ENCODE results near the gene SYT14. TPM values are rescaled to one million over a fixed set of nuclear protein-coding genes. Genes with fewer than 3 reads are reported as not detected.
"Not testable (repeated sequence)": the region's sequence is repeated elsewhere in the genome, so short reads cannot be mapped to it uniquely, and the experiment has no call there.

Gene SYT14
- polyA plus RNA-seq, 3 donors = 0.09 TPM; not detected in 2

DNA sequence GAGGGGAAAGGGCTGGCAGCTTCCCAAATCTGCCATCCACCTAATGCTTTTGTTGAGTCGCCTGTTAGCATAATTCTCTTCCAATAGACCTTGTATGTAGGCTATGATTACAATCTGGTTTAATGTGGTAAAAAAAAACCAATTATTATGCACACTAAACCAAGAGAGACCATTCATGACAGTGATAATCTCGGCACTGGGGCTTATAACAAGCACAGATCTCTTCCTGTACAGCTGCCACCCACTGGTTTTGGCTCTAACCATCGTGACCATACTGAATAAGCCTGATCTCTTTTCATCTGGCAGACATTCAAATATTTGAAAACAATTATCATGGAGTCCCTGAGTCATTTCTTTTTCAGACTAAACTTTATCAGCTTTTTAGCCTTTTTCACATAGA lies 12.0 kb upstream of the SYT14 start:
- WGBS, 3 donors = 26 to 36% (median 28%) methylated on average over 3 of the region's 3 CpGs

DNA sequence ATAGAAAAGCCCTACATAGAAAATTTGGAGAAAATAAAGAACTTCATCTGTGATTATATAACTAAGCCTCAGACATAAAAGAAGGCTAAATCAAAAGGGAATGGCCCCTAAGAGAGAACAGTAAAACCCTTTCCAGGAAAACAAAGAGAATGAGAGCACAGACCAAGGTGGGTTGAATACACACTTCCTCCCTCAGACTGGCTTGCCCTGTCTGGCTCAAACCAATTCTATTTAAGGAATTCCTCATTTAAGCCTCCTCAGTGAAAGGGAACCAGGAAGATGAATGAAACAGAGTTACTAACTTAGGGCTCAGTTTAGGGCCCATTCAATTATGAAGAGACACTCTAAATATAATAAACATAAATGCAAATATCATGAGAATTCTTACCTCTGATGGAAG lies 10.6 kb upstream of the SYT14 start:
- H3K27ac ChIP-seq (ENCODE audit: low read depth, low read length) = no peak overlapping the region

More for the DNA sequence above, 12.0 kb upstream of the SYT14 start:
- no peak overlapping the region for H3K27ac ChIP-seq (ENCODE audit: low read depth, low read length)

DNA sequence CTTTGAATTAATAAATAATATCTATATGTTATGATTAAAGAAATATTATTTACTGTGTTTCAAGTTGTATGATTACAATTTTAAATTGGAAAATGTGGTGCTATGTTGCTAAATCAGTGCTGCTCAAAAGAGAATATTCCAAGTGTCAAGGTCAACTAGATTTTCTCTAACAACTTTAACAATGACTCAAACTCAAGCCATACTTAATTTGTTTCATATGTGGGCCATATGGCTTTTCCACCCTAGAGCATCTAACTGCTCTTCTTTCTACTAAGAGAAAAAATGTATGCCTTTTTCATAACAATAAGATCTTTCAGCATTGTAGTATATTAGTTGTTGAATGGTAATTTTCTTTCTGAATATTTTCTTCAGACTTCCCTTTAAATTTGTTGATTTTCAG lies 8.3 kb upstream of the SYT14 start:
- no peak overlapping the region for H3K27ac ChIP-seq (ENCODE audit: low read depth, low read length)

DNA sequence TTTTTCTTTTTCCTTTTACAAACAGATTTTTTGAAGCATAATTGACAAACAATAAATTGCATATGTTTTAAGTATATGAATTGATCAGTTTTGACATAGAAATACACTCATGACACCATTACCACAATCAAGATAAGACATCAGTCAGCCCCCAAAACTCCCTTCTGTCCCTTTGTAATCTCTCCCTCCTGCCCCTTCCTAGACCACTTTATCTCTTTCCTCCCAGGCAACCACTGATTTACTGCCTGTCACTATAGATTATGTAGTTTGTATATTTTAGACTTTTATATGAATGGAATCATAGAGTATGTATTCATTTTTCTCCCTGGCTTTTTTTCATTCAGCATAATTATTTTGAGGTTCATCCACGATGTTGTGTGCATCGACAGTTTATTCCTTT lies 6.9 kb upstream of the SYT14 start:
- 64 to 81% (median 67%) methylated on average over 2 of the region's 2 CpGs for WGBS, 3 donors
- H3K27ac ChIP-seq (ENCODE audit: low read depth, low read length) = no peak overlapping the region

DNA sequence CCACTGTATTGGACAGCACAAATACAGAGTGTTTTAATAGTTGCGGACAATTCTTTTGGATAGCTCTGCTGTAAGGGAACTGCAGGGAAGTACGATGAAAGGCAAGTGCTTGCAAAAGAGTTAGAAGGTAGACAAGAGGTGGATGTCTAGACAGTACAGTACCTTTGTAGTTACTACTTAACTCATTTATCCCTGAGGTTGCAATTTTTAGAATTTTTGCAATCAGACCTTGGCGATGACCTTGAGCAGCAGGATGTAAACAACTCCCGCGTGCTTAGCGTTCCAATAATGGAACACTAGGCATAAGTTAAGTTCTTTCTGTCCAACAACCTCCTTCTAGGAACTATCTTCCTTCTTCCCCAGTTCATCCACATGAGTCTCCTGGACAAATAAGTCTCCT lies 1.9 kb upstream of the SYT14 start:
- WGBS, 3 donors = 87 to 92% (median 92%) methylated on average over 6 of the region's 6 CpGs
- no peak overlapping the region for H3K27ac ChIP-seq (ENCODE audit: low read depth, low read length)

DNA sequence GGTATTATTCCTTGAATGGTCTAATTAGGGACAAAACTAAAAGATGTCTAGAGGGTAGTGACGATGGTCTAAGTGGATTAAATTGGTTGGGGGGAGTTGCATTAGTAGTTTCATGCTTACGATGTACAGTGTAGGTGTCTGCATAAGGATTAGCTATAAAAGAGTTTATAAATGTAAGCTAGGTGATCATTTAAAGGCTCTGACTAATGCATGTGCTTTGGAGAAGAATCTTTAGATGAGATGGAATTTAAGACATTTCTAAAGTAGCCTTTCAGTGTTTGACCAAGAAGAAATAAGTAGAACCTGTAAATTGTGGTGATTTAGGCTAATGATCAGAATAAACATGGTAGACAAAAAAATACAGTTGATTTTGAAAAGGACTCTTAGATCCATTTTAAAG lies 7.4 kb downstream of the SYT14 start:
- WGBS, 3 donors = 52 to 83% (median 82%) methylated on average over 2 of the region's 2 CpGs
- no peak overlapping the region for H3K27ac ChIP-seq (ENCODE audit: low read depth, low read length)

DNA sequence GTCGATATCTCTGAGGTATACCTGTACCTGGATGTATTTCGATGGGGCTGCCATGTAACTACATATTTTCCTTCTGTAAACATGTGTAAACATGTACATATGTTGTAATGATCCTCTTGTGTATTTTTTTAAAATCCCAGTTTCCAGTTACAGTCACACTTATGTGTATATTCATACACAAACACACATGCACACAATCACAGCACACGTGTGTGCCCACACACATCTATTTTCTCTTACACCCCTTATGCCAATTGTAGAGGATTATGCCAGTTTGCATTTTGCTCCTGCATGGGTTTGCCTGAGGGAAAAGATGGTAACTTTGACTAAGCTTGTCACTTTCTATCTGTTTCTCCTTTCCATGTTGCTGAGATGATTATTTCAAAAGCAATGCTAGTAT lies 10.1 kb downstream of the SYT14 start:
- H3K27ac ChIP-seq (ENCODE audit: low read depth, low read length) = no peak overlapping the region
- WGBS, 3 donors = 73 to 82% (median 81%) methylated on average over 3 of the region's 3 CpGs

DNA sequence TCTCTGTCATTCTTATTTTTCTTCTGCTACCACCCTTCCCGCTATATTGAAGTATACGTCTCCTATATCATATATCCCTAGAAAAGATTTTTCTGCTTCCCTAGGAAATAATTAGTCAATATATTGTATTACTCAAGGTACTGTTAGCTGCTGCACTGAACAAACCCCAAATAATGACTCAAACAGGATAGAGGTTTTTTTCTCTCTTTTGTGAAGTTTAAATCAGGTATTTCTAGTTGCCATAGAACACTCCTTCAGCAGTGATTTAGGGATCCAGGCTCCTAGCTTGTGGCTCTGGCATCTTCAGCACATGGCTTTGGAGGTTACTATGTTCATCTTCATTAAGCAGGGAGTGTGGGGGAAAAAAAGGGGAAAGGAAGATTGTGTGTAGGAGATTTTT lies 18.1 kb downstream of the SYT14 start:
- WGBS, 3 donors = 92 to 96% (median 94%) methylated on average over 2 of the region's 2 CpGs
- H3K27ac ChIP-seq (ENCODE audit: low read depth, low read length) = no peak overlapping the region

DNA sequence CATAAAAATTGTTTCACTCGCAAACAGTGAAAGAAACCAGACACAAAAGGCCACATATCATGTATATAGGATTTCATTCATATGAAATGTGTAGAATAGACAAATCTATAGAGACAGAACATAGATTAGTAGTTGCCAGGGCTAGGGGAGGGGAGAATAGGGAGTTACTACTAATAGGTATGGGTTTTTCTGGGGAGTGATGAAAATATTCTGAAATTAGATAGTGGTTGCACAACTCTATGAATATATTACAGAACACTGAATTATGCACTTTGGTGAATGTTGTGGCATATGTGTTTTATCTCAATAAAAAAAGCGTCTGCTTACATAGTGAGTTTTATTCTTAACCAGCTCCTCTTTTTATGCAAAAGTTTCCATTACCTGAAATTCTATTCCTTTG lies 21.6 kb downstream of the SYT14 start:
- 60 to 80% (median 69%) methylated on average over 2 of the region's 2 CpGs for WGBS, 3 donors
- no peak overlapping the region for H3K27ac ChIP-seq (ENCODE audit: low read depth, low read length)

DNA sequence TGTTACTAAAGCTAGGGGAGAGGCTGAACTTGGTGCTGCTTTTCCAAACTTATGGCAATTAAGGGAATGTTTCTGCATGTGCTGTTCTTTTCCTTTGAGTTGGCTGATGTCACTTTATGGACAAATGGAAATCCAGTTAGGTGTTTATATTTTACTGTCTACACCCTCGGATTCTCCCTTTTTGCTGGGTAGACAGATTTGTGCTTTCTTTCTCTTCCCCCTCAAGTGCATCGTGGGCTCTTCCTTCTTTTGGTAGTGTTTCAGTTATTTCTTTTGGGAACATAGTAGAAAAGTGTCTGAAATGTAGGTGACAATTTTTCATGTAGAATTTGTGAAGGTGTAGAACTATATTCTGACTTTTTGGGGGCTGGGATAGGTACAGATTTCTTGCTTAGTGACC lies 22.9 kb downstream of the SYT14 start:
- 58 to 69% (median 68%) methylated on average over 2 of the region's 2 CpGs for WGBS, 3 donors
- H3K27ac ChIP-seq (ENCODE audit: low read depth, low read length) = no peak overlapping the region

DNA sequence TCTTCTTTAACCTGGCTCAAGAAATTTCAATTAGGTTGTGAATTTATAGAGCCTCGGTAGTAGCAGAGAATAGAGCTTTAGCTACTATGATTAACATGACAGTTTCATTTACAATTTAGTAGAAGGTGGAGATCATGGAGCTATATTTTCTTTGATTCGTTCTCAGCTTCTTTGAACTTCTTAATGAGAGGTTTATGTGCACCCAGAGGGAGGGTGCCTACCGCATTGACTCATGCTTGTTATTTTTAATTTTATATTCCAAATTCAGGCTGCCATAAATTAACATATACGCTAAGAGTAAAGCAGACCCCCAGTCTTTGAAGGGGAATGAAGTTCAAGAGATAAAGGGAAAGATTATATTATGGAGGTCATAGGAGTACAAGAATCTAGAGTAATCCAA lies 24.4 kb downstream of the SYT14 start:
- no peak overlapping the region for H3K27ac ChIP-seq (ENCODE audit: low read depth, low read length)
- 64 to 85% (median 76%) methylated on average over 4 of the region's 4 CpGs for WGBS, 3 donors

DNA sequence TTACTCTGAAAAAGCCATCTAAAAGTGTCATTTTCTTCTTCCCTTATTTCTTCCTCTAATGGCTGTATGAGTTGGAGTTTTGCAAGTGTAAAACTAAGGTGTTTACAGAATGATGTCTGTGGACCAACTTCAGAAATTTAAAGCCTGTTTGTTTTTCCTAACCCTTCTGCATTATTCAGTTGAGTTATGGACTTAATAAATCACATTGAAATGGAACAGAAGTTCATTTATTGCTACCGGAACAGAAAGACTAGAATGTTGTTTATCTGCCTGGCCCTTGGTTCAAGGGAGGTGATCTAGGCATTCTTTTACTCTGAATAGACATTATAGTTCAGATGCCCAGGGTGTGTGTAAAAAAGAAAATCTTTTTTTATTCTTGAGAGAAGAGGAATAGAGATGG lies 24.8 kb downstream of the SYT14 start:
- 39 to 58% (median 52%) methylated on average over 1 of the region's 1 CpG for WGBS, 3 donors
- no peak overlapping the region for H3K27ac ChIP-seq (ENCODE audit: low read depth, low read length)

DNA sequence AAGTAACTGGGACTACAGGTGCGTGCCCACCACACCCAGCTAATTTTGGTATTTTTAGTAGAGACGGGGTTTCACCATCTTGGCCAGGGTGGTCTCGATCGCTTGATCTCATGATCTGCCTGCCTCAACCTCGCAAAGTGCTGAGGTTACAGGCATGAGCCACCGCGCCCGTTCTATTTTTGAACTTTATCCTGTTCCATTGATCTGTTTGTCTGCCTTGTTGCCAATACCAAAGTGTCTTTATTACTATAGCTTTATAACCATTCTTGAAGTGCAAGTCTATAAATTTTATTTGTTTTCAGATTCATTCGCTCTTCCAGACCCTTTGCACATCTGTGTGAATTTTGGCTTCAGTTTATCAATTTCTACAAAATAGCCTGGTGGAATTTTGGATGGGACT lies 28.0 kb downstream of the SYT14 start:
- WGBS, 3 donors = 80 to 96% (median 94%) methylated on average over 9 of the region's 9 CpGs
- H3K27ac ChIP-seq (ENCODE audit: low read depth, low read length) = no peak overlapping the region

DNA sequence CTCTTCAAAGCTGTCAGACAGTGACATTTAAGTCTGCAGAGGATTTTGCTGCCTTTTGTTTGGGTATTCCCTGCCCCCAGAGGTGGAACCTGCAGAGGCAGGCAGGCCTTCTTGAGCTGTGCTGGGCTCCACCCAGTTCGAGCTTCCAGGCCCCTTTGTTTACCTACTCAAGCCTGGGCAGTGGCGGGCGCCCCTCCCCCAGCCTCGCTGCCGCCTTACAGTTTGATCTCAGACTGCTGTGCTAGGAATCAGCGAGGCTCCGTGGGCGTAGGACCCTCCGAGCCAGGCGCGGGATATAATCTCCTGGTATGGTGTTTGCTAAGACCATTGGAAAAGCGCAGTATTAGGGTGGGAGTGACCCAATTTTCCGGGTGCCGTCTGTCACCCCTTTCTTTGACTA lies 40.7 kb downstream of the SYT14 start:
- not testable (repeated sequence) for H3K27ac ChIP-seq (ENCODE audit: low read depth, low read length)
- 77 to 90% (median 87%) methylated on average over 13 to 14 of the region's 14 CpGs for WGBS, 3 donors

DNA sequence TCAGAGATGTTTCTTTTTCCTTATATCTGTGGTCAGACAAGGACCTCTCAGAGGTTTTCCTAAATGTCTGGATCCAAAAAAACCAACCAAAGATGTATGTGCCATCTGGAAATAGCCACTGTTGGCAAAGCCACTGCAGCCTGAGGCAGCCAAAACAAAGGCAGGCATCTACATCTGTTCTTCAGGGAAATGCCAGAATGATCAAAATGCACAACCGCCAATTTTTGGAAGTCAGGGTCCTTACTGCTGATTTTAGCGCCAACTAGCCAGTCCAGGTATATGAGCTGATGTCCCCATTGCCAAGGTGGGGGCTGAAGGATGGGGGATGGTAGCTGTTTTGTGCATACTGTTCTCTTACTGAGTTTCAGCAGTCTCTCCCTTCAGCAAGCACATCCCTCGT lies 45.9 kb downstream of the SYT14 start:
- 78 to 85% (median 78%) methylated on average over 3 of the region's 3 CpGs for WGBS, 3 donors
- no peak overlapping the region for H3K27ac ChIP-seq (ENCODE audit: low read depth, low read length)

DNA sequence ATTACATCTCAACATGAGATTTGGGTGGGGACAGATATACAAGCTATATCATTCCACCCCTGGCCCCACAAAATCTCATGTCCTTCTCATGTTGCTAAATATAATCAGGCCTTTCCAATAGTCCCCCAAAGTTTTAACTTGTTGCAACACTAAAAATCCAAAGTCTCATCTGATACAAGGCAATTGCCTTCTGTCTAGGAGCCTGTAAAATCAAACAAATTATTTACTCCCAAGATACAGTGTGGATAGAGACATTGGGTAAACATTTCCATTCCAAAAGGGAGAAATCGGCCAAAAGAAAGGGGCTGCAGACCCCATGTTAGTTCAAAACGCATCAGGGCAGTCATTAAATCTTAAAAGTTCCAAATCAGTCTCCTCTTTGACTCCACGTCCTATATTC lies 47.0 kb downstream of the SYT14 start:
- no peak overlapping the region for H3K27ac ChIP-seq (ENCODE audit: low read depth, low read length)
- WGBS, 3 donors = 73 to 82% (median 82%) methylated on average over 3 of the region's 3 CpGs

DNA sequence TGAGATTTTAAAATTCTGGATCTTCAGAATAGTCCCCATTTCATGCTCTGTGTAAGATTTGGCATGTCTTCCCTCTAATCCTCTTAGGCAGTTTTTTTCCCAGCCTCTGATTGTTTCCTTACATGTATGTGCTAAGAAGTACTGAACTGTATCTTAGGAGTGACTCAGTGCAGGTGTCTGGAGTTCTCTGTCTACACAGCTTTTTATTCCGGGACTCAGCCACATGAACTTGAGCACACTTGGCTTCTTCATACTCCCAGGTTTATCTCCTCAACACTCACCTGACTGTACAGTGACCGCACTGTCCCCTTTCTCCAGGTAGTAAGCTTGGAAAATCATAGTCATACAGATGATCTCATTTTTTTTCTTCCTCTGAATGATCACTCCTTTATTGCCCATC lies 50.7 kb downstream of the SYT14 start:
- H3K27ac ChIP-seq (ENCODE audit: low read depth, low read length) = no peak overlapping the region
- 67 to 90% (median 88%) methylated on average over 2 of the region's 2 CpGs for WGBS, 3 donors

DNA sequence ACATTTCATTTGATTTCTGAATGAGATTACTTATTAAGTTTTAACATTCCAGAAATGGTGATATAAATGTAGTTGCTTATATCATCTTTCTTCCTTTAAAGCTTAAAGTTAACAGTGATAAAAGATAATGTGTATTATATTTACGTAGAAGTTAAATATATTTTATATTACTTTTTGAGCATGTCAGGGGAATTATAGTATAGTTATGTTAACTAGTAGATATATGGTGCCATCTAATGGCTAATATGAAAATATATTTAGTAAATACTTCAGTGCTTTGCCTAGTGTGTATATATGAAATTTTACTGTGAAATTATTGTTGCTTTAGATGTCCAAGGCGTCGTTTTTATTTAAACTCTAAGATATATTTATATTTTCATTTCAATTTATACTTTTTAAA lies 51.5 kb downstream of the SYT14 start:
- WGBS, 3 donors = 25 to 33% (median 32%) methylated on average over 3 of the region's 3 CpGs
- no peak overlapping the region for H3K27ac ChIP-seq (ENCODE audit: low read depth, low read length)

DNA sequence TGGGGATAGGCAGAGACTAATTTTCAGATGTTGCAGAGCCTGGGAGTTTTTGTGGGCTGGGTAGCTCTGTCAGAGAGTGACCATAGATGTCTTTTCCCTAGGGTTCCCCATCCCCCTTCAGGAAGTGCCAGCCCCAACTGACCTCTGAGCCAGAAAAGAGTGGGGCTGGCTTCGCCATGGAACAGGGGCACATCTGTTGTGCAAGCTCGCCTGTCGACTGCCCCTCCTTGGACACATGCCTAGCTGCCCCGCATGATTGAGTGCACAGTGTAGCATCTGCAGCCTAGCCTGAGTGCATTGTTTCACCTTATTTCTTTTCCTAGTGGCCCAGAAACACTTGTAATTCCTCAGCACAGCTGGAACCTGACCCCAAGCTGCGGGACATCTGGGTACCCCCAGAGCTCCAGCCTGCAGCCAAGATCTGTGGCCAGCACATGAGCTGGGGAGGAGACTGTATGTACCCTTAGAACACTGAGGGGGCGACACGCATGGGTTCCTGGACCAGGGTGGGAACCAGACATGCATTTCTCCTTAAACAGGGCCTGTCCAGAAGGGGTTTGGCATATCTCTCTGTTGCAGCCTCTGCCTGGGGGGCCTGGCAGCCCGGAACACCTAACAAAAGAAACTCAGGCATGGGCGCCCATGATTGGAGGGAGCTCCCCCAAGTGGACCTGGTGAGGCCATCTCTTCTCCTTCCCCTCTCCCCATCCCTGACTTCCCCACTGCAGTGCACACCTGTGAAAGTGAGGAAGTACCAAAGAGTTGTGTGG lies 55.2 kb downstream of the SYT14 start:
- WGBS, 3 donors = 60 to 77% (median 74%) methylated on average over 9 of the region's 9 CpGs
- H3K27ac ChIP-seq (ENCODE audit: low read depth, low read length) = no peak overlapping the region

DNA sequence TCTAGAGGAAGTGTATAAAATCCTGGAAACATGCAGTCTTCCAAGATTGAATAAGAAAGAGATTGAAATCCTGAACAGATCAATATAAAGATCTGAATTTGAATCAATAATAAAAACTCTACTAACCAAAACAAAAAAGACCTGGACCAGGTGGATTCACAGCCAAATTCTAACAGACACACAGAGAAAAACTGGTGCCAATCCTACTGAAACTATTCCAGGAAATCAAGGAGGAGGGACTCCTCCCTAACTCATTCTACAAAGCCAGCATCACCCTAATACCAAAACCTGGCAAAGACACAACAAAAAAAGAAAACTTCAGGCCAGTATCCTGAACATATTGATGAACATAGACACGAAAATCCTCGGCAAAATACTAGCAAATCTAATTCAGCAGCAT lies 58.3 kb downstream of the SYT14 start:
- 68 to 77% (median 74%) methylated on average over 2 of the region's 2 CpGs for WGBS, 3 donors
- H3K27ac ChIP-seq (ENCODE audit: low read depth, low read length) = no peak overlapping the region

DNA sequence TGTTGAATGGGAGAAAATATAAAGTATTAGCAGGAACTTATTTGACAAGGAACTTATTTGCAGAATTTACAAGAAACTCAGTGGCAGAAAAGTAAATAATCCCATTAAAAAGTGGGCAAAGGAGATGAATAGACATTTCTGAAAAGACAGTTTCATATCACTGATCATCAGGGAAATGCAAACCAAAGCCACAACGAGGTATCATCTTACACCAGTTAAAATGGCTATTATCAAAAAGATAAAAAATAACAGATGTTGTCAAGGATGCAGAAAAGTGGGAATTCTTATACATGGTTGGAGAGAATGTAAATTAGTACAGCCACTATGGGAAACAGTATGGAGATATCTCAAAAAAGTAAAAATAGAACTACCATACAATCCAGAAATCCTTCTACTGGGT lies 61.0 kb downstream of the SYT14 start:
- 35 to 48% (median 43%) methylated on average over 1 of the region's 1 CpG for WGBS, 3 donors
- H3K27ac ChIP-seq (ENCODE audit: low read depth, low read length) = no peak overlapping the region

All from adipose tissue (tissue), 3 donors.